SK-N-SH treated with all-trans-retinoic acid at 6 μM for 48 hours (cell line): Measurements from ENCODE around the gene ZNF410.
"Not testable (repeated sequence)": the region's sequence is repeated elsewhere in the genome, so short reads cannot be mapped to it uniquely, and the experiment has no call there.

Experiments used
- ATAC-seq: fragments of 200-7000 bp; cut with Tn5 transposase; 3 replicates; pipeline ENCODE4 v1.9.1; 2020; ENCODE audit warnings: mild to moderate bottlenecking, moderate library complexity
- ARNTL ChIP-seq: fragments of 450-650 bp; formaldehyde crosslinking; IDR thresholded peaks from 2 replicates; pipeline ENCODE4 v1.5.0; 2020; ENCODE audit warnings: low read depth, mild to moderate bottlenecking, moderate library complexity, borderline replicate concordance
- CSDC2 ChIP-seq: fragments of 250-450 bp; sonication (Bioruptor Pico); IDR thresholded peaks from 2 replicates; pipeline ENCODE4 v1.5.0; 2020; ENCODE audit warnings: mild to moderate bottlenecking, moderate library complexity
- CSRNP3 ChIP-seq: fragments of 250-450 bp; sonication (Bioruptor Pico); IDR thresholded peaks from 2 replicates; pipeline ENCODE4 v1.5.1; 2021; ENCODE audit warnings: mild to moderate bottlenecking, moderate library complexity
- ESRRG ChIP-seq: fragments of 250-450 bp; sonication (Bioruptor Pico); IDR thresholded peaks from 2 replicates; pipeline ENCODE4 v1.6.1; 2021; ENCODE audit warnings: mild to moderate bottlenecking
- ISL1 ChIP-seq: fragments of 250-450 bp; sonication (Bioruptor Pico); IDR thresholded peaks from 2 replicates; pipeline ENCODE4 v2.1.2; 2022; ENCODE audit warnings: mild to moderate bottlenecking, moderate library complexity
- OSR1 ChIP-seq: fragments of 250-450 bp; sonication (Bioruptor Pico); IDR thresholded peaks from 2 replicates; pipeline ENCODE4 v1.8.0; 2022; ENCODE audit warnings: moderate library complexity, mild to moderate bottlenecking, inconsistent platforms
- PATZ1 ChIP-seq: fragments of 250-450 bp; sonication (Bioruptor Pico); IDR thresholded peaks from 2 replicates; pipeline ENCODE4 v1.8.0; 2020; ENCODE audit warnings: mild to moderate bottlenecking, moderate library complexity, borderline replicate concordance
- PPARA ChIP-seq: fragments of 250-450 bp; sonication (Bioruptor Pico); IDR thresholded peaks from 2 replicates; pipeline ENCODE4 v1.5.0; 2020; ENCODE audit warnings: mild to moderate bottlenecking, borderline replicate concordance
- TOX ChIP-seq: fragments of 250-450 bp; sonication (Bioruptor Pico); IDR thresholded peaks from 2 replicates; pipeline ENCODE4 v1.8.0; 2021; ENCODE audit warnings: mild to moderate bottlenecking, moderate library complexity, borderline replicate concordance
- ZC3H10 ChIP-seq: fragments of 250-450 bp; sonication (Bioruptor Pico); IDR thresholded peaks from 2 replicates; pipeline ENCODE4 v1.5.1; 2021; ENCODE audit warnings: mild to moderate bottlenecking, moderate library complexity
- ZFP3 ChIP-seq: fragments of 250-450 bp; sonication (Bioruptor Pico); IDR thresholded peaks from 2 replicates; pipeline ENCODE4 v1.5.0; 2020; ENCODE audit warnings: mild to moderate bottlenecking, moderate library complexity
- ZNF565 ChIP-seq: fragments of 450-650 bp; formaldehyde crosslinking; conservative IDR thresholded peaks from 2 replicates; pipeline ENCODE4 v1.5.0; 2020; ENCODE audit warnings: low read depth, mild to moderate bottlenecking, moderate library complexity
- ZNF70 ChIP-seq: fragments of 450-650 bp; formaldehyde crosslinking; IDR thresholded peaks from 2 replicates; pipeline ENCODE4 v1.5.0; 2020; ENCODE audit warnings: mild to moderate bottlenecking, moderate library complexity
- ZNF8 ChIP-seq: fragments of 450-650 bp; formaldehyde crosslinking; IDR thresholded peaks from 2 replicates; pipeline ENCODE4 v1.5.0; 2020; ENCODE audit warnings: mild to moderate bottlenecking, moderate library complexity
- TF ChIP-seq, protein P1 (sequence below): fragments of 250-450 bp; sonication (Bioruptor Pico); IDR thresholded peaks from 2 replicates; pipeline ENCODE4 v1.5.0; 2020; ENCODE audit warnings: mild to moderate bottlenecking, moderate library complexity
- TF ChIP-seq, protein P2 (sequence below): fragments of 250-450 bp; sonication (Bioruptor Pico); IDR thresholded peaks from 2 replicates; pipeline ENCODE4 v1.5.1; 2020; ENCODE audit warnings: low read depth, mild to moderate bottlenecking, moderate library complexity

Gene ZNF410, protein sequence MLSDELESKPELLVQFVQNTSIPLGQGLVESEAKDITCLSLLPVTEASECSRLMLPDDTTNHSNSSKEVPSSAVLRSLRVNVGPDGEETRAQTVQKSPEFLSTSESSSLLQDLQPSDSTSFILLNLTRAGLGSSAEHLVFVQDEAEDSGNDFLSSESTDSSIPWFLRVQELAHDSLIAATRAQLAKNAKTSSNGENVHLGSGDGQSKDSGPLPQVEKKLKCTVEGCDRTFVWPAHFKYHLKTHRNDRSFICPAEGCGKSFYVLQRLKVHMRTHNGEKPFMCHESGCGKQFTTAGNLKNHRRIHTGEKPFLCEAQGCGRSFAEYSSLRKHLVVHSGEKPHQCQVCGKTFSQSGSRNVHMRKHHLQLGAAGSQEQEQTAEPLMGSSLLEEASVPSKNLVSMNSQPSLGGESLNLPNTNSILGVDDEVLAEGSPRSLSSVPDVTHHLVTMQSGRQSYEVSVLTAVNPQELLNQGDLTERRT

GRCh38 chr14:73886449-73887317, at the start of gene ZNF410:
TSS of gene ZNF410 (plus strand) at chr14:73886859. CDS start at chr14:73892176, 5,317 bp downstream.
- no peak for TF ChIP-seq ZNF70 (CRISPR knock-in tag)
- TF ChIP-seq CSRNP3 (CRISPR knock-in tag): no peak
- peak; percentile 70 for TF ChIP-seq ZFP3
- TF ChIP-seq PPARA (CRISPR knock-in tag): no peak
- peak; percentile 86; the same call in 1 of the 2 replicates for TF ChIP-seq PATZ1
- no peak for TF ChIP-seq OSR1 (CRISPR knock-in tag)
- TF ChIP-seq ZC3H10 (CRISPR knock-in tag): no peak
- TF ChIP-seq ZNF8 (CRISPR knock-in tag): no peak
- no peak for TF ChIP-seq CSDC2
- peak; percentile 99 for ATAC-seq

DNA sequence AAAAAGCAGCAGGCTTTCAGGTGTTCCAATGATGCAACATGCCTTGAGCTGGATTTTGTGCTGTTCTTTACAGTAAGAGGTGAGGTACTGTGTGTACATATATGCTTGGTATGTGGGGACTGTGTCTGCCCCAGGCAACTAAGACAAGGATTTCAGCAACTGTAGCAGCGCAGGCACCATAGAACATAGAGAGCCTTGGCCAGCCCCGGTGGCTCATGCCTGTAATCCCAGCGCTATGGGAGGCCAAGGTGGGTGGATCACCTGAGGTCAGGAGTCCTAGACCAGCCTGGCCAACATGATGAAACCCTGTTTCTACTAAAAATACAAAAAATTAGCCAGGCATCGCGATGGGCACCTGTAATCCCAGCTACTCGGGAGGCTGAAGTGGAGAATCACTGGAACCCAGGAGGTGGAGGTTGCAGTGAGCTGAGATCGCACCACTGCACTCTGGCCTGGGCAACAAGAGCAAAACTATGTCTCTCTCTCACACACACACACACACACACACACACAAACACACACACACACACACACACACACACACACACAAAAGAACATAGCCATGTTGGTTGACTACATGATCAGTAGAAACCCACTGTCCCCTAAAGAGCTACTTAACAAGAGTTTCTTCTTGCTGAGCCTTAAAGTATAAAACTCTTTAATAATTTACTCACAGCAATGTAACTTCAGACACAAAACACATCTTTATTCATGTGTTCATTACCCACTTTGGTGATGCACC, 48.2 kb upstream of the ZNF410 start:
- not testable (repeated sequence) for ATAC-seq

- ATAC-seq: no peak
- TF ChIP-seq, protein P1, sequence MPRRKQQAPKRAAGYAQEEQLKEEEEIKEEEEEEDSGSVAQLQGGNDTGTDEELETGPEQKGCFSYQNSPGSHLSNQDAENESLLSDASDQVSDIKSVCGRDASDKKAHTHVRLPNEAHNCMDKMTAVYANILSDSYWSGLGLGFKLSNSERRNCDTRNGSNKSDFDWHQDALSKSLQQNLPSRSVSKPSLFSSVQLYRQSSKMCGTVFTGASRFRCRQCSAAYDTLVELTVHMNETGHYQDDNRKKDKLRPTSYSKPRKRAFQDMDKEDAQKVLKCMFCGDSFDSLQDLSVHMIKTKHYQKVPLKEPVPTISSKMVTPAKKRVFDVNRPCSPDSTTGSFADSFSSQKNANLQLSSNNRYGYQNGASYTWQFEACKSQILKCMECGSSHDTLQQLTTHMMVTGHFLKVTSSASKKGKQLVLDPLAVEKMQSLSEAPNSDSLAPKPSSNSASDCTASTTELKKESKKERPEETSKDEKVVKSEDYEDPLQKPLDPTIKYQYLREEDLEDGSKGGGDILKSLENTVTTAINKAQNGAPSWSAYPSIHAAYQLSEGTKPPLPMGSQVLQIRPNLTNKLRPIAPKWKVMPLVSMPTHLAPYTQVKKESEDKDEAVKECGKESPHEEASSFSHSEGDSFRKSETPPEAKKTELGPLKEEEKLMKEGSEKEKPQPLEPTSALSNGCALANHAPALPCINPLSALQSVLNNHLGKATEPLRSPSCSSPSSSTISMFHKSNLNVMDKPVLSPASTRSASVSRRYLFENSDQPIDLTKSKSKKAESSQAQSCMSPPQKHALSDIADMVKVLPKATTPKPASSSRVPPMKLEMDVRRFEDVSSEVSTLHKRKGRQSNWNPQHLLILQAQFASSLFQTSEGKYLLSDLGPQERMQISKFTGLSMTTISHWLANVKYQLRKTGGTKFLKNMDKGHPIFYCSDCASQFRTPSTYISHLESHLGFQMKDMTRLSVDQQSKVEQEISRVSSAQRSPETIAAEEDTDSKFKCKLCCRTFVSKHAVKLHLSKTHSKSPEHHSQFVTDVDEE (CRISPR knock-in tag): no peak
- TF ChIP-seq PATZ1: no peak
- TF ChIP-seq TOX (CRISPR knock-in tag): no peak
- TF ChIP-seq ESRRG (CRISPR knock-in tag): no peak
Observed at GRCh38 chr14:73842201-73842600, 44.5 kb upstream of the ZNF410 start.

DNA sequence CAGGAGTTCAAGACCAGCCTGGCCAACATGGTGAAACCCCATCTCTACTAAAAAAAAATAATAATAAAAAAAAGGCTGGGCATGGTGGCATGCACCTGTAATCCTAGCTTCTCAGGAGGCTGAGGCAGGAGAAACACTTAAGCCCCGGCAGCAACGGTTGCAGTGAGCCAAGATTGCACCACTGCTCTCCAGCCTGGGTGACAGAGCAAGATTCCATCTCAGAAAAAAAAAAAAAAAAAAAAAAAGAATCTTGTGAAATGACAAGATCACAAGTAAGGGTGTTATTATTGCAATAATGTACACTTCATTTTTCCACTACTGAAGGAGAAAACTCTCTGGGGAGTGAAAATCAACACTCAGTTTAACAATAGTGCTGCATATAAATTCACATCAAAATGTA, 43.8 kb upstream of the ZNF410 start:
- ATAC-seq: no peak
- TF ChIP-seq, protein P2, sequence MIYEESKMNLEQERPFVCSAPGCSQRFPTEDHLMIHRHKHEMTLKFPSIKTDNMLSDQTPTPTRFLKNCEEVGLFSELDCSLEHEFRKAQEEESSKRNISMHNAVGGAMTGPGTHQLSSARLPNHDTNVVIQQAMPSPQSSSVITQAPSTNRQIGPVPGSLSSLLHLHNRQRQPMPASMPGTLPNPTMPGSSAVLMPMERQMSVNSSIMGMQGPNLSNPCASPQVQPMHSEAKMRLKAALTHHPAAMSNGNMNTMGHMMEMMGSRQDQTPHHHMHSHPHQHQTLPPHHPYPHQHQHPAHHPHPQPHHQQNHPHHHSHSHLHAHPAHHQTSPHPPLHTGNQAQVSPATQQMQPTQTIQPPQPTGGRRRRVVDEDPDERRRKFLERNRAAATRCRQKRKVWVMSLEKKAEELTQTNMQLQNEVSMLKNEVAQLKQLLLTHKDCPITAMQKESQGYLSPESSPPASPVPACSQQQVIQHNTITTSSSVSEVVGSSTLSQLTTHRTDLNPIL (CRISPR knock-in tag): no peak
- TF ChIP-seq ESRRG (CRISPR knock-in tag) (no peak), ARNTL (CRISPR knock-in tag) (no peak), ISL1 (CRISPR knock-in tag) (no peak), ZNF565 (CRISPR knock-in tag) (no peak), CSDC2 (no peak), TOX (CRISPR knock-in tag) (no peak)
